Calu3 (cell line): ENCODE measurements around the gene CCDC27. TPM values are rescaled to one million over a fixed set of nuclear protein-coding genes. Genes with fewer than 3 reads are reported as not detected.

Experiments
- BruUV-seq: library from RNA; stranded (reverse); fragments of 400-500 nt; replicated peaks from 2 replicates; lab custom pipeline; 2021; lab: Mats Ljungman, UMichigan
- CTCF ChIA-PET: fragments of 300-600 bp; sonication (Branson Sonifier 250); formaldehyde crosslinking; loops from one replicate; lab custom pipeline; 2022; ENCODE audit warnings: antibody characterized with exemption; lab: Charles Lee
- DNase-seq: peaks from one replicate; pipeline ENCODE4 v3.0.0; 2022
- H3K27ac Mint-ChIP-seq: one replicate; pipeline ENCODE4 v1.8.0; 2022; ENCODE audit warnings: mixed read lengths; ENCODE audit not compliant: unreplicated experiment
- H3K27me3 Mint-ChIP-seq: one replicate; pipeline ENCODE4 v1.8.0; 2022; ENCODE audit warnings: mixed read lengths; ENCODE audit not compliant: unreplicated experiment
- H3K36me3 Mint-ChIP-seq: one replicate; pipeline ENCODE4 v1.8.0; 2022; ENCODE audit warnings: mild to moderate bottlenecking, moderate library complexity, mixed read lengths; ENCODE audit not compliant: insufficient read depth, unreplicated experiment
- H3K4me1 Mint-ChIP-seq: one replicate; pipeline ENCODE4 v1.8.0; 2022; ENCODE audit warnings: mild to moderate bottlenecking, low read depth, mixed read lengths; ENCODE audit not compliant: unreplicated experiment
- H3K4me3 Mint-ChIP-seq: one replicate; pipeline ENCODE4 v1.8.0; 2022; ENCODE audit warnings: mild to moderate bottlenecking, low read depth, moderate library complexity, mixed read lengths; ENCODE audit not compliant: unreplicated experiment
- H3K9me3 Mint-ChIP-seq: one replicate; pipeline ENCODE4 v1.8.0; 2022; ENCODE audit warnings: low read depth, mixed read lengths; ENCODE audit not compliant: unreplicated experiment
- CTCF ChIP-seq: fragments of 200-600 bp; IDR thresholded peaks from one replicate; pipeline ENCODE4 v1.8.0; 2022; ENCODE audit warnings: antibody characterized with exemption; ENCODE audit not compliant: unreplicated experiment
- intact Hi-C: fragments of 100-400 bp; cut with micrococcal nuclease; formaldehyde crosslinking; loops from one replicate; pipeline ENCODE4 v1.10.0; 2022; ENCODE audit not compliant: unreplicated experiment
- total RNA-seq: library from RNA; stranded (reverse); gene quantifications from 2 replicates; pipeline ENCODE4 v1.2.3, GENCODE V29; 2022

Gene CCDC27
- total RNA-seq, 1 experiment from 2014 or later, result not detected

DNA sequence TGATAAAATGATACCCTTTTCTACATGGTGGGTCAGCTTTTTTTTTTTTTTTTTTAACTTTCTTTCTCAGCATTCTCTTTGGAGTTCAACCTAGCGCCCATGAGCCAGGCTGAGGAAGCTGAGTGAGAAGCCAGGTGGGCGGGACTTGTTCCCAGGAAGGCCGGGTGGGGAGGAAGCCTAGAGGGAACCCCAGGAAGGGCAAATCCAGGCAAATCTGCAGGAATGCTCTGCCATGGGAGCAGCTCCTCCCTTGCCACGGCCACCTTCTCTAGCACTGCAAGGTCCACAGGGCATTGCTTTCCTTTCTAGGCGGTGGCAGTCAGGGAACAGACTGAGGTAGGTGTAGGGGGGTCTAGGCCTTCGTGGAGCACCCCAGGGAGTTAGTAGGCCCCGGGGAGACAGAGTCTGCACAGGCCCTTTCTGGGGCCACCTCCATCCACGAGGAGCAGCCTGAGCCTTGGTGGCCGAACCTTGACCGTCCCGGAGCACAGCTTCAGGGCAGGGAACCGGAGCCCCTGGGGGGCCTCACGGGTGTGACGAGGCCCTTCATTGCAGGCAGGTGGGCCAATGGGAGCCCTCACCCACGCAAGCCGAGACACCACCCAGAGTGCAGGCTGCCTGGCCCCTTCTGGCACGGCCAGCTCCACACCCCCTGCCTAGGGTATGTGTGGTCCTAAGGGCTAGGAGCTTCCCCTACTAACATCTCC, 18.2 kb upstream of the CCDC27 start:
- CTCF ChIA-PET, result no interaction called here
- Mint-ChIP-seq H3K36me3 (no peaks in the 10 kb centered on the region), H3K4me3 (no peak overlapping the region), H3K27ac (no peak overlapping the region), H3K4me1 (no peaks in the 10 kb centered on the region), H3K9me3 (no peaks in the 10 kb centered on the region), H3K27me3 (no peaks in the 10 kb centered on the region)
- no peak for DNase-seq
- intact Hi-C loops, result no loop called here
- TF ChIP-seq CTCF, result no peak
- BruUV-seq, result no TSS peak

DNA sequence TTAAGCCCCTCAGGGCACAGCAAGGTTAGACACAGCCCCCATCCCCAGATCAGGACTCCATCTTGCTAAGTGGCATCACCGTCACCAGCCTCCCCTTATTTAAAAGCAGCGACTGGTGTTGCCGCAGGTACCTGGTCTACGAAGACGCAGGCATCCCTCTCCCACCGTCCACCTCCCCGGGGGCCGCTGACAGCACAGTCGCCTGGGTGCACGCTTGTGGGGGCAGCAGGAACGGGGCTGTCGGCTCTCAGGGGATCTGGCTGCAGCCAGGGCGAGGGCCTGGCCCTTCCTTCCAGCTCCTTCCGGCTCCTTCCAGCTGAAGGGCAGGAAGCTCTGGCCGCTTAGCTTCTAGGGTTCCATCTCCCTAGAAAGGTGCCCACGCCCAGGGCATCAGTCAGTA, 17.6 kb upstream of the CCDC27 start:
- H3K36me3 Mint-ChIP-seq, result no peaks in the 10 kb centered on the region
- no peak for DNase-seq
- intact Hi-C loops, result no loop called here
- H3K27ac Mint-ChIP-seq, result no peak overlapping the region
- H3K27me3 Mint-ChIP-seq, result no peaks in the 10 kb centered on the region
- no peaks in the 10 kb centered on the region for H3K9me3 Mint-ChIP-seq
- no peak for TF ChIP-seq CTCF
- CTCF ChIA-PET, result no interaction called here
- BruUV-seq, result no TSS peak
- no peak overlapping the region for H3K4me3 Mint-ChIP-seq
- H3K4me1 Mint-ChIP-seq, result no peaks in the 10 kb centered on the region

DNA sequence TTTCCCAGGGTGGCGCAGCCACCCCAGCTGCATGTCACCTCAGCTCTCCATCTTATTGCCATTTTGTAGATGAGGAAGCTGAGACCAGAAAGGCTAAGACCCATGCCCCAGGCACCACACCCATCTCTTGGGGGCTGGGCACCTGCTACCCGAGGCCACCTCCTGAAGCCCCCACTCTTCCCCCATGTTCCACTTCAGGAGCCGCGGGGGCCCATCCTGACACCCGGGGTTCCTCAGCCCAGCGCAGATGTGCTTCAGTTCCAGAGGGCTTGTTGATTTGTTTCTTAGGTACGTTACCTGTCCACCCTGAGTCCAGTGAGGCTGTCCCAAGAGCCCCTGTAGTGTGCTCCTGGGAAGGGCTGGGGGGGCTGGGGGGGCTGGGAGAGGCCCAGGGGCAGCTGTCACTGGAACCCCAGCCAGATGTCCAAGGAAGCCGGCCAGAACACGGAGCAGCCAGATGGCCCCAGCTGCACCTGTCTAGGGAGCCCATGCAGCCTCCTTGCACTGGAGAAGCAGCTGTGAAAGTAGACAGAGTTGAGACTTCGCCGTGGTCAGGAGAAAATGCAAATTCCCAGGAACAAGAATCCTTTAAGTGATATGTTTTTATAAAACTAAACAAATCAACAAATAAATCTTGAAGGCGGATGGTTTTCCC, 17.1 kb upstream of the CCDC27 start:
- H3K4me1 Mint-ChIP-seq, result no peaks in the 10 kb centered on the region
- CTCF ChIA-PET, result no interaction called here

GRCh38 chr1:3735688-3736087, 16.6 kb upstream of the CCDC27 start:
- H3K36me3 Mint-ChIP-seq, result no peaks in the 10 kb centered on the region
- intact Hi-C loops, result no loop called here
- CTCF ChIA-PET, result no interaction called here

More for the DNA sequence above, 17.1 kb upstream of the CCDC27 start:
- no peak overlapping the region for H3K4me3 Mint-ChIP-seq
- H3K9me3 Mint-ChIP-seq, result no peaks in the 10 kb centered on the region
- H3K36me3 Mint-ChIP-seq, result no peaks in the 10 kb centered on the region
- no peak for DNase-seq
- TF ChIP-seq CTCF, result no peak
- no peaks in the 10 kb centered on the region for H3K27me3 Mint-ChIP-seq
- no TSS peak for BruUV-seq
- H3K27ac Mint-ChIP-seq, result no peak overlapping the region
- intact Hi-C loops, result no loop called here

More at GRCh38 chr1:3735688-3736087, 16.6 kb upstream of the CCDC27 start:
- Mint-ChIP-seq H3K9me3 (no peaks in the 10 kb centered on the region), H3K27ac (no peak overlapping the region), H3K27me3 (no peaks in the 10 kb centered on the region), H3K4me1 (no peaks in the 10 kb centered on the region), H3K4me3 (no peak overlapping the region)
- BruUV-seq, result no TSS peak
- no peak for DNase-seq
- no peak for TF ChIP-seq CTCF
